GM18907 (cell line): Measurements from ENCODE around the gene SYTL4.
"Not testable (repeated sequence)": the region's sequence is repeated elsewhere in the genome, so short reads cannot be mapped to it uniquely, and the experiment has no call there.

ENCODE experiments used
- ATAC-seq: cut with Tn5 transposase; IDR thresholded peaks from one replicate; pipeline ENCODE4 v1.9.1; 2021; ENCODE audit warnings: mild to moderate bottlenecking, moderate library complexity; ENCODE audit not compliant: unreplicated experiment

Gene SYTL4

DNA sequence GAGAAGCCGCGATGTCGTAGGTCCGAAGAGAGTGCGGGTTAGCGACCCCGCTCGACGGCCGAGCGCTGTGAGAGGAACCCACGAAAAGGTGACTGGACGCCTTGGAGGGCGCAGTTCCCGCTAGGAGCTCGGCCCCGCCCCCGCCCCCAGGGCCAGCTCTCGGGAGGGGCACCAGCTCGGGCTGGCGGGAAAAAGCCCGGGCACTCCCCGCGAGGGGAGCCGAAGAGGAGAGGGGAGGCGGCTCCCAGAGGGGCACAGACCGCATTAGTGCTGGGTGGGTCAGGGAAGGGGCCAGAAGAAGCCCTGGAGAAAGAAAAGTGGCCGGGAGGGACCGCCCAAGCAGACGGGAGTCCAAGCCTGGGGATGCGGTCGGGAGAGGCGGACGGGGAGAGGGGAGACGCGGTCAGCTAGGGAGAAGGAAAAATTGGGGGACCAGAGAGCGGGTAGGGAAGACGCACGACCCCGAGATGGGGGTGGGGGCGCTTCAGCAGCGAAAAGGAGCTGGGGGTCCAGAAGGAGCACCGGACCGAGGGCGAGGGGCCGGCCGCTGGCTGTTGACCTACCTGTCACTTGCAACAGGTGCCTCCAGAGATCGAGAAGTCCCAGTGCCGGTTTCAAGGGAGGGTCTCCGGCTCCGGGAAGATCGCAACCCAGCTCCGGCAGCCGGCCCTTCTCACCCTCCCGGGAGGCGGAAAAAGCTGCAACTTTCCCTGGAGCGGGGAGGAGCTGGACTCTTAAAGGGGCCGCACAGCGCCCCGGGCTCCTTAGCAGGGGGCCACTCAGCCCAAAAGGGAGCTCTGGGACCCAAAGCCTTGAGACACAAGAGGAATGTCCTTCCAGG is at the start of gene SYTL4:
SYTL4 (minus strand) TSS at position 681 of the 841 bp plus-strand sequence. CDS start 30,084 bp downstream, outside the sequence.
- ATAC-seq = no peak

- not testable (repeated sequence) for ATAC-seq
Measured at GRCh38 chrX:100769439-100769838, 37.5 kb upstream of the SYTL4 start.

- ATAC-seq = peak; percentile 77
Measured at GRCh38 chrX:100768679-100769338, 36.9 kb upstream of the SYTL4 start.

DNA sequence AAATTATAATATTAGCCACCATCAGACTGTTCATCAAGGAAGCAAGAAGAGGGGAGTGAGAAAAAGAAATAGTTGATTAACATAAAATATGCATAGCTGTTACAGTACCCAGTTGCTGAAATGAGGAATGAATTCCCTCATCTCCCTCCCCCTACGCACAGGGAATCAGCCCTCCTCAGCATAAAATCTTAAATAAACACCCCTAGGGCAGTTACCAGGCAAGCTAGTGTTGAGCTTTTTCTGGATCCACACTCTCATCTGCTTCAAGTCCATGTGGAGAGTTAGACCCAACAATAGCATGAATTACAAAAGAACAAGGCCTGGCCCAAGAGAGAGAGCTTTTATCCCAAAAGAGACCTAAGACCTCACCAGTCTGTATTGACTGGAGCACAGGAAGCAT is 19.0 kb upstream of the SYTL4 start:
- no peak for ATAC-seq

GRCh38 chrX:100748108-100748507 is 16.2 kb upstream of the SYTL4 start:
- ATAC-seq = no peak

DNA sequence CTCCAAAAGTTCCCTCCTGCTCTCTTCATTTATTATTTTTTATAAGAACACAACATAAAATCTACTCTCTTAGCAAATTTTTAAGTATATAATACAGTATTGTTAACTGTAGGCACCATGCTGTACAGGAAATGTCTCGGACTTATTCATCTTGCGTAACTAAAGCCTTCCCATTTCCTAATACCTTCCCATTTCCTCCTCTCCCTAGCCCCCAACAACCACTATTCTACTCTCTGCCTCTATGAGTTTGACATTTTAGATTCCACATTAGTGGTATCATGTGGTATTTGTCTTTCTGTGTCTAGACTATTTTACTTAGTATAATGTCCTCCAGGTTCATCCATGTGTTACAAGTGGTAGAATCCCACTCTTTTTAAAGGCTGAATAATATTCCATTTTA is 15.8 kb upstream of the SYTL4 start:
- no peak for ATAC-seq

- ATAC-seq = no peak
Measured at GRCh38 chrX:100747090-100747489, 15.2 kb upstream of the SYTL4 start.

DNA sequence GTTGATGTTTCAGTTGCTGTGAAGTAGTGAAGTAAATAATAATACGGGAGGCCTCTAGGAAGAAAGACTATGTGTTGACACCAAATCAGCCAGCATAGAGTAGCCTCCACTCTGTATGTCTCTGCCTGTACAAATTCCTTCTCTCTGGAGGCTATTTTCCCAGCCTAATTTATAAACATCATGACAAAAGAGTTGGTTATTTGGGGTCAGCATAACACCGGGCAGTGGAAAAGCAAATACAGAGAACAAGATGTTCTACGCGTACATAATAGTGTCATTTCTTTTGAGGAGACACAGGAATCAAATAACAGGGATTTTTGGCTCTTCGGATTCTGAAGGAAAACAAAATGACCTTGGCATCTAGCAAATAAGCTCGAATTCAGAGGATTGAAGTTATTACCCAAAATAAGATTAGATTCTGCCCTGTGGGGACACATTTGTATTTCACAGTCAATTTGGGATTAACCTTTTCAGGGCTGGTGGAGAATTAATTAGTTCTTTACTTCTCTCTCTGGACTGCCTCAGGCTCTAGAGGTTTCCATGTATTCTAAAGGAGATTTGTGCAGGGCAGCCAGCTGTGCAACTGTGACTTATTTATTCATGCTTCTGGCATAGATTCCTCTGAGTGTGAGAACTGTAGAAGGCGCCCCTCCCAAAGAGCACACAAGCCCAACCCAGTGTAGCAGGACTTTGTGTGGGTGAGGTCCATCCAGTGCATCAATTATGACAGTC is 14.1 kb upstream of the SYTL4 start:
- no peak for ATAC-seq

GRCh38 chrX:100745205-100745604 is 13.3 kb upstream of the SYTL4 start:
- ATAC-seq = no peak

GRCh38 chrX:100743009-100743607 is 11.2 kb upstream of the SYTL4 start:
- no peak for ATAC-seq

DNA sequence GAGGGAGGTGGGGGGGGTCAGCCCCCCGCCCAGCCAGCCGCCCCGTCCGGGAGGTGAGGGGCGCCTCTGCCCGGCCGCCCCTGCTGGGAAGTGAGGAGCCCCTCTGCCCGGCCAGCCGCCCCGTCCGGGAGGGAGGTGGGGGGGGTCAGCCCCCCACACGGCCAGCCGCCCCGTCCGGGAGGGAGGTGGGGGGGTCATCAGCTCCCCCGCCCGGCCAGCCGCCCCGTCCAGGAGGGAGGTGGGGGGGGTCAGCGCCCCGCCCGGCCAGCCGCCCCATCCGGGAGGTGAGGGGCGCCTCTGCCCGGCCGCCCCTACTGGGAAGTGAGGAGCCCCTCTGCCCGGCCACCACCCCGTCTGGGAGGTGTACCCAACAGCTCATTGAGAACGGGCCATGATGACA is 7.9 kb downstream of the SYTL4 start:
- ATAC-seq = not testable (repeated sequence)

DNA sequence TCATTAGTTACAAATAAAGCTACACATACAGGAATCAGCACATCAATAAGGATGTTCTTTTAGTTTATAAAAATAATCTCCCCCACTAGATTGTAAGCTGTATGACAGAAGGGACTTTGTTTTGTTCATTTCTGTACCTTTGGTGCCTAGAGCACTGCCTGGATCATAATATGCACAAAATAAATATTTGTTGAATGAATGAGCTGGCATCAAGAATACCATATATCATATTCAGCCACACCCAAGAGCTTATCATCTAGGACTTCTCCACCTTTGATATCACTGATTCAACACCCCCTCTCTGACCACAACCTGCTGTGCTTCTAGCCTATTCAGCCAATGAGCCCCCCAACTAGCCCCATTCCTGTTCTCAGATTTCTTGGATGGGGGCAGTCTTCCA is 10.6 kb downstream of the SYTL4 start:
- ATAC-seq = no peak

- no peak for ATAC-seq
Measured at GRCh38 chrX:100720301-100720700, 11.6 kb downstream of the SYTL4 start.

- no peak for ATAC-seq
Measured at GRCh38 chrX:100719139-100719538, 12.8 kb downstream of the SYTL4 start.

GRCh38 chrX:100717363-100717762 is 14.6 kb downstream of the SYTL4 start:
- ATAC-seq = no peak

DNA sequence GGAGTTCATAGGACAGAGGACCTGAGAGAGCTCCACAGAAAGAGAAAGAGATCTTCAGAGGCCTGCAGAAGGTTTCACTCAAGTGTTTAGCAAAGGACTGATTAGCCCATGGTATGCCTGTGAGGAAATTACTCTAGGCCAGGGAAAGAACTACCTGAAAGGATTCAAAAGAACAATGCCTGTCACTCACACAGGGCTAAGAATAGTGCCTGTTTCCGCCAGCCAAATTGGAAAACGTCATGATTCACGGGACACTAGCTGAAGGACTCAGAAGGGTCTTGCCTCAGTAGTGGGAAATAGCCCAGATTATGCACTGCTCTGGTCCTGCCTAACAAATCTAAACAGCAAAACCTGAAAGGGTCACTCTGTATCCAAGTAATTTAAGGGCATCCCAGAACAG is 21.1 kb downstream of the SYTL4 start:
- no peak for ATAC-seq

DNA sequence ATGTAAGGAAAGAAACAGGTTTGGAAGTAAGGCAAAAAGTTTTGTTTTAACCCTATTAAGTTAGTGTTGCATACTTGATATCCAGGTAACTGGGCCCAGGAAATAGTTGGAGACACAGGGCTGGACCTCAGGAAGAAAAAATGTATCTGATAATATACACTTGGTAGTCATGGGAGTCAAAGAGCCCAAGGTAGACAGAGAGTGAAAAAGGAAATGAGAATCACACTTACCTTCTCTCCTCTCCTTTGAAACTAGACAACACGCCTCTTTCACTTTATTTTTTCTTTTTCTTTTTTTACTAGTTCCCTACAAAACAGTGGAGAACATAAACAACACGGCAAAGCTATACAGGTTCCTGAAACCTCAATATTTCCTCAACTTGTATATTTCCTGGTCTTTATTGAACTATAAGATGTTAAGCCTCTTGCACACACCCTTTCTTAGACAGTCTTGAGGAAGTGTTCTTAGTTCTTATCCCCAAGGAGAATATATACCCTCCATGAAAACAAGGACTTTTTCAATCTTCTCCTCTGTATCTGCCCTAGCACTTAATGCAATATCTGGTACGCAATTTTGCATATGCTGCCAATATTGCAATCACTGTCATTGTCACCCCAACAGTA is 27.2 kb downstream of the SYTL4 start:
- ATAC-seq = no peak

- ATAC-seq = peak; percentile 58
Measured at GRCh38 chrX:100700809-100701208, 31.1 kb downstream of the SYTL4 start.

DNA sequence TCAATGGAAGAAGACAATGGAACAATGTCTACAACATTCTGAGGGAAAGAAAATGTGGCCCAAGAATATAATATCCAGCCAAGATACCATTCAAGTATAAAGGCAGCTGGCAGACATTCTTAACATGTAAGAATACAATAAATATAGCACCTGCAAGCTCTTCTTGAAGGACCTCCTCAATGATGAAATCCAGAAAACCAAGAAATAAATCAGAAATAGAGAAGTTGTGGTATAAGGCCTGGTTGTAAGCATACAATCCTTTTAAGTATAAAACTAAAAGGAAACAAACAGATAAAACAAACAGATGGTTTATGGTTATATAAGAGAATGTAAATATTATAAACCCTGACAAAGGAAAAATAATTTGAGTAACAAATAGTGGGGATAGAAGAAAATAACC is 33.4 kb downstream of the SYTL4 start:
- no peak for ATAC-seq

- ATAC-seq = no peak
Measured at GRCh38 chrX:100696699-100697351, 35.1 kb downstream of the SYTL4 start.
